Astrocyte of the spinal cord (primary cell): ENCODE data around the gene GCNT2.
"Not testable (repeated sequence)": the region's sequence is repeated elsewhere in the genome, so short reads cannot be mapped to it uniquely, and the experiment has no call there.

Source experiments
- DNase-seq: peaks from one replicate; pipeline ENCODE4 v3.0.0; 2011; ENCODE audit warnings: low read depth, low spot score
- H3K4me3 ChIP-seq: 2 replicates; pipeline ENCODE4 v1.5.1; 2011; ENCODE audit warnings: low read depth, mild to moderate bottlenecking, low read length, moderate library complexity
- in situ Hi-C: cut with HindIII; loops from 2 replicates; pipeline ENCODE4 v1.10.0; 2017; ENCODE audit warnings: low sequenced_read_pairs
- TF ChIP-seq, protein P1 (sequence below): IDR thresholded peaks from 2 replicates; pipeline ENCODE4 v1.5.1; 2012; ENCODE audit warnings: low read depth, mild to moderate bottlenecking, low read length, inconsistent platforms

GCNT2 gene

DNA sequence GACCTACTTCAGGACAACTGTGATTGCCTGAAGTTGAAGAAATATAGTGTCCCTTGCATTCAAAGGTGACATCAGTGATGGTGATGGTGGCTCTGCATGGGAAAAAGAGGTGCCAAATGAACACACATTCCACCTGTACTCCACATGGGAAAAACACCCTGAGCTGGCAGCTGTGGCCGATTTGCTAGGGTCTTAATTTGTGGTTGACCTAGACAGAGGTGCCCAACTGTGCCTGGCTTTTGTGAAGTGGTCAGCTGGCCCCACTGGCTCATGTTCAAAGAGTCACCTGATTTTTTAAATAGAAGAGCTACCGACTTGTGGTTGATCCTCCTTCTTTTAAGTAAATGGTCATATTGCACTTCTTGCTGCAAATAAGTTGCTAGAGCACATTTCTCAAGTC is 7.6 kb upstream of the GCNT2 start:
- TF ChIP-seq, protein P1, sequence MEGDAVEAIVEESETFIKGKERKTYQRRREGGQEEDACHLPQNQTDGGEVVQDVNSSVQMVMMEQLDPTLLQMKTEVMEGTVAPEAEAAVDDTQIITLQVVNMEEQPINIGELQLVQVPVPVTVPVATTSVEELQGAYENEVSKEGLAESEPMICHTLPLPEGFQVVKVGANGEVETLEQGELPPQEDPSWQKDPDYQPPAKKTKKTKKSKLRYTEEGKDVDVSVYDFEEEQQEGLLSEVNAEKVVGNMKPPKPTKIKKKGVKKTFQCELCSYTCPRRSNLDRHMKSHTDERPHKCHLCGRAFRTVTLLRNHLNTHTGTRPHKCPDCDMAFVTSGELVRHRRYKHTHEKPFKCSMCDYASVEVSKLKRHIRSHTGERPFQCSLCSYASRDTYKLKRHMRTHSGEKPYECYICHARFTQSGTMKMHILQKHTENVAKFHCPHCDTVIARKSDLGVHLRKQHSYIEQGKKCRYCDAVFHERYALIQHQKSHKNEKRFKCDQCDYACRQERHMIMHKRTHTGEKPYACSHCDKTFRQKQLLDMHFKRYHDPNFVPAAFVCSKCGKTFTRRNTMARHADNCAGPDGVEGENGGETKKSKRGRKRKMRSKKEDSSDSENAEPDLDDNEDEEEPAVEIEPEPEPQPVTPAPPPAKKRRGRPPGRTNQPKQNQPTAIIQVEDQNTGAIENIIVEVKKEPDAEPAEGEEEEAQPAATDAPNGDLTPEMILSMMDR, result no peak
- no peak overlapping the region for H3K4me3 ChIP-seq
- no peak for DNase-seq
- in situ Hi-C loops, result no loop called here

DNA sequence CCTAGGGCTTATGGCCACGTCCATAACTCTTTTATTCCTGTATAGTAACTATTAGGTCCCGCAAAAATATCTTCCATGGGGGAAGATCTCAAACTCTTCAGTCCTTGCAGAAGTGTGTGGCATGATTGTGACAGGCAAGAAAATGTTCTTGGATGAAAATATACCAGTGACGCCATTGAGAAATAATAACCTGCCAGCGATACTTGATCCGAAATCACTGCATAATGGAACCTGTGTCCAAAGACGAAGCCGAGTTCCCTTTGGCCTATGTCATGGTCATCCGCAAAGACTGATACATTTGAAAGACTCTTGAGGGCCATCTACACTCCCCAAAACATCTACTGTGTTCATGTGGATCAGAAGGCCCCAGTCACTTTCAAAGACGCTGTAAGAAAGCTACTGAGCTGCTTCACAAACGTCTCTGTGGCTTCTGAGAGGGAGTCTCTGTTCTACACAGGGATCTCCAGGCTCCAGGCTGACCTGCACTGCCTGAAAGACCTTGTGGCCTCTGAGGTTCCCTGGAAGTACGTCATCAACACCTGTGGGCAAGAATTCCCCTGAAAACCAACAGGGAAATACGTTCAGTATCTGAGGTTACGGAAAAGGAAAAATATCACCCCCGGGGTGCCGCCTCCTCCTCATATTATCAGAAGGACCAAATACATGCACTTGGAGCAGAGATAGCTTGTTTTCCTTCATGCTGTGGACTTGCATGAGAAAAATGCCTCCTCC is 6.9 kb upstream of the GCNT2 start:
- TF ChIP-seq, protein P1, result no peak
- in situ Hi-C loops, result no loop called here
- no peak for DNase-seq
- H3K4me3 ChIP-seq, result no peak overlapping the region

DNA sequence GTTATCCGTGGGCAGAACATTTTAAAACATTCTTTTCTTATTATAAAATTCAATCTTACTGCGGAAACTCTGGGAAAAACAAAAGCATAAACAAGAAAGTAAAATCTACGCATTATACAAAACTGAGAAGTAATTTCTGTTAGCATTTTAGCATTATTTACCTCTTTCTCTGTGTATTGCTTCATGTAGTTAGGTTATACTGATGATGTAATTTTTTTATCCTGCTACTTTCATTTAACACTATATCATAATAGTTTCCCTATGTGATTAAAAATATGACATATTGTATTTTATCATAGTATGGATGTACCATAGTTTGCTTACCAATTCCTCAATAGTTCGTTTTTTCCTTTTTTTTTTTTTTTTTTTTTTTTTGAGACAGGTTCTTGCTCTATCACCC is 4.2 kb upstream of the GCNT2 start:
- in situ Hi-C loops, result no loop called here
- H3K4me3 ChIP-seq, result no peak overlapping the region
- TF ChIP-seq, protein P1, result no peak
- DNase-seq, result no peak

DNA sequence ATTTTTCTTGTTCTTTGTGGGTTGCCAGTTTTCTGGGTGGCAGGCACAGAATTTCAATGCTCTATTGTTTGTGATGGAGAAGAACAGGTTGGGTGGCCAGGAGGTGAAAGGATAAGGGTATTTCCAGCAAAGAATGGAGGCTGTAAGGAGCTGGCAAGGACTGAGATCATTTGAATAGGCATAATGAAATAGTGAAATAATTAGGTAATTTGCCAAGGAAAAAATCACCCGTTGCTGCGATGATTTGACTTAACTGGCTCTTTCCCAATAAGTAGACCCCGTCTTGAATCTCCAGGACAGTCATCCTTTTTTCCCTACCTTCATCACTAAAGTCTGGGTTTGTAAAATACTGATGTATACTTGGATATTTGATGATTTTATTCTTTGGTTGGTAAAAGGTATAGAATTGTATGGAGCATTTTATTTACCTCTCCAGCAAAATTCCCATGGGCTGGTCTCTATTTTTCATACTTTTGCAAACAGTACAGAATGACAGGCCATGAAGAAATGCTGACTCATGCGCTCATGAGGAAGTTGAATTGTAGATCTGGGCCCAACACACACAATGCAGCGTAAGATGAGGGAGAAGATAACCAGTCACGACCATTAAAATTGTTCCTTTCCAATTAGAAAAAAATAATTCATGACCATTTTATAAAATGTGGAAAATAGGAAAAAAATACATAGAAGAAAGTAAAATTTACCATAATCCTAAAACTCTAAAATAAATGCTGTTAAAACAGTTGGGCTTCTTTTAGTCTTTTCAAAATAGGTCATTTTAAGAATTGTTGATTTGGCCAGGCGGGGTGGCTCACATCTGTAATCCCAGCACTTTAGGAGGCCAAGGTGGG is 2.4 kb upstream of the GCNT2 start:
- DNase-seq, result peak; percentile 40
- TF ChIP-seq, protein P1, result no peak
- in situ Hi-C loops, result no loop called here
- H3K4me3 ChIP-seq, result no peak overlapping the region

DNA sequence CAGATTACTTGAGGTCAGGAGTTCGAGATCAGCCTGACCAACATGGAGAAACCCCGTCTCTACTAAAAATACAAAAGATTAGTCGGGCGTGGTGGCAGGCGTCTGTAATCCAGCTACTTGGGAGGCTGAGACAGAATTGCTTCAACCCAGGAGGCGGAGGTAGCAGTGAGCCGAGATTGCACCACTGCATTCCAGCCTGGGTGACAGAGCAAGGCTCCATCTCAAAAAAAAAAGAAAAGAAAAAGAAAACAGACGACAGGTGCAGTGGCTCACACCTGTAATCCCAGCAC is 1.8 kb upstream of the GCNT2 start:
- in situ Hi-C loops, DNase-seq, H3K4me3 ChIP-seq: not testable (repeated sequence)

DNA sequence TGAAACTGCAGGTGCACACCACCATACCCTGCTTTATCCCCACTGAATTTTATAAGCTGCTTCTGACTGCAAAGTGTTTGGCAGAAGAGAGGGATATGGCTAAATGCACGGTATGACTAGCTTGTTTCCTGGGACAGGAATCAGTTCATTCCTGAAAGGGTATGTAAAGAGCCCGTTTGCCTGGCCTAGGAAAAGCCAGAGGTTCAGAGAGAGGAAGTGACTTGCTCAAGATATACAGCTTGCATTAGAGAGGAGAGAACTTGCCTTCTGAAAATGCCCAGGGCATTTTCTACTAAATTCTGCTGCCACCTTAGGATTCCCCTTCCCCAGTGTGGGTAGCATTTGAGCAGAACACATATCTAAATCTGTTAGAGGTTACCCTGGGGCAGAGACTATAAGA is 683 bp upstream of the GCNT2 start:
- no peak overlapping the region for H3K4me3 ChIP-seq
- DNase-seq, result no peak
- TF ChIP-seq, protein P1, result no peak

DNA sequence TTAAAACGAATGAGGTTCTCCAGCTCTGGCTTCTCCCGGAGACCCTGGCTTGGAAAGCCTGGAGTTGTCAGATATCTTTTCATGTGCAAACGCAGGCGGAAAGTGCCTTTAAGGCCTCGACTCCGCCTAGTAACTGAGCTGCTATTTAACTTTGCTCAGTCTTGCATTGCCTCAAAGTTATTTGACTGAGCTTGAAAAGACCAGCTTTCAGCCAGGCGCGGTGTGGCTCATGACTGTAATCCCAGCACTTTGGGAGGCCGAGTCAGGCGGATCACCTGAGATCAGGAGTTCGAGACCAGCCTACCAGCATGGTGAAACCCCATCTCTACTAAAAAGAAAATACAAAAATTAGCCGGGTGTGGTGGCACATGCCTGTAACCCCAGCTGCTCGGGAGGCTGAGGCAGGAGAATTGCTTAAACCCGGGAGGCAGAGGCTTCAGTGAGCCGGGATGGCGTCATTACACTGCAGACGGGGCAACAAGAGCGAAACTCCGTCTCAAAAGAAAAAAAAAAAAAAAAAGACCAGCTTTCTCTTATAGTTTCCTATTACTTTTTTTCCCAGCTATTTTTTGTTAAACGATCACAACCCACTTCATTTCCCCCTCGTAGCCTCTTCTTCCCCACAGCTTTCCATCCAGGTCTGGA is 1.9 kb downstream of the GCNT2 start:
- TF ChIP-seq, protein P1, result no peak
- DNase-seq, result no peak
- no peak overlapping the region for H3K4me3 ChIP-seq
- in situ Hi-C loops, result no loop called here

More for the DNA sequence above, 683 bp upstream of the GCNT2 start:
- in situ Hi-C loops, result no loop called here
